Germinal center (tissue), 1 donor: ENCODE results near the gene SLIT3.

ENCODE experiments used
- DNase-seq: peaks from one replicate; pipeline ENCODE4 v3.0.0; 2012; ENCODE audit warnings: mixed read lengths, low spot score

SLIT3 gene

GRCh38 chr5:168890816-168891812 lies 409.8 kb downstream of the SLIT3 start:
- no peak for DNase-seq

- DNase-seq = no peak
Measured at GRCh38 chr5:168889039-168889438, 411.9 kb downstream of the SLIT3 start.

GRCh38 chr5:168887931-168888330 lies 413.0 kb downstream of the SLIT3 start:
- DNase-seq = no peak

GRCh38 chr5:168886157-168886556 lies 414.8 kb downstream of the SLIT3 start:
- DNase-seq = no peak

- DNase-seq = no peak
Measured at GRCh38 chr5:168885324-168886120, 415.4 kb downstream of the SLIT3 start.

GRCh38 chr5:168883991-168884390 lies 416.9 kb downstream of the SLIT3 start:
- no peak for DNase-seq

- DNase-seq = no peak
Measured at GRCh38 chr5:168883281-168883741, 417.6 kb downstream of the SLIT3 start.

GRCh38 chr5:168882283-168882682 lies 418.7 kb downstream of the SLIT3 start:
- no peak for DNase-seq

- peak; percentile 36 for DNase-seq
Measured at GRCh38 chr5:168881427-168882149, 419.4 kb downstream of the SLIT3 start.

- peak; percentile 69 for DNase-seq
Measured at GRCh38 chr5:168879929-168880328, 421.0 kb downstream of the SLIT3 start.

GRCh38 chr5:168879331-168879730 lies 421.6 kb downstream of the SLIT3 start:
- no peak for DNase-seq

GRCh38 chr5:168878135-168878745 lies 422.7 kb downstream of the SLIT3 start:
- DNase-seq = no peak

GRCh38 chr5:168877132-168877892 lies 423.6 kb downstream of the SLIT3 start:
- DNase-seq = no peak

GRCh38 chr5:168876419-168876818 lies 424.5 kb downstream of the SLIT3 start:
- DNase-seq = no peak

- DNase-seq = no peak
Measured at GRCh38 chr5:168875832-168876231, 425.1 kb downstream of the SLIT3 start.

- no peak for DNase-seq
Measured at GRCh38 chr5:168874713-168875380, 426.1 kb downstream of the SLIT3 start.

GRCh38 chr5:168872246-168872645 lies 428.7 kb downstream of the SLIT3 start:
- no peak for DNase-seq

GRCh38 chr5:168870910-168871309 lies 430.0 kb downstream of the SLIT3 start:
- DNase-seq = no peak

- no peak for DNase-seq
Measured at GRCh38 chr5:168869615-168870227, 431.2 kb downstream of the SLIT3 start.

- DNase-seq = no peak
Measured at GRCh38 chr5:168867241-168867640, 433.7 kb downstream of the SLIT3 start.
